Measurements from ENCODE around the gene FBXO36. TPM values are rescaled to one million over a fixed set of nuclear protein-coding genes. Genes with fewer than 3 reads are reported as not detected.

The FBXO36 gene
- total RNA-seq, 4 donors from 2014 or later: 2.7 to 7.3 (median 4.2) TPM

DNA sequence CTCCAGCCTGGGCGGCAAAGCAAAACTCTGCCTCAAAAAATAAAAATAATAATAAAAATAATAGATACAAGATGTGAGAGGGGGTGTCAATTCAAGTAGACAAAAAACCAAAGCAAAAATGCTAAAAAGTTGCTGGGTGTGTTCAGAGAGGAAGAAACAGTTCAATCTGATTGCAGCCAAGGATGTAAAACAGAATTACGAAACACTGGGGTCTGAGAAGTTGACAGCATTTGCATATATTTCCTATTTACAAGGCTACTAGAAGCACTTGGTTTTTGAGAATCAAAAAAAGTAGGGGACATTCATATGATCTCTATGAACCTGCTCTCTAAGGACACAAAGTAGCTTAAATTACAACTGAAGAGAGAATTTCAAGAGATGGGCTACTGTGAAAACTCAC, 8.1 kb upstream of the FBXO36 start:
- no peaks in the 10 kb centered on the region for H3K27me3 ChIP-seq
- H3K4me3 ChIP-seq: no peak overlapping the region
- DNase-seq (ENCODE audit: low spot score in 2 of 2): no peak
- H3K36me3 ChIP-seq: peaks cover 0 to 9% (median 0%) of the 10 kb centered on the region in 3 donors
- H3K27ac ChIP-seq: no peak overlapping the region
- 77 to 85% methylated on average over 2 of the region's 2 CpGs for WGBS, 2 donors
- H3K4me1 ChIP-seq: peaks cover 0 to 79% (median 24%) of the 10 kb centered on the region in 4 donors
- TF ChIP-seq, protein P1, sequence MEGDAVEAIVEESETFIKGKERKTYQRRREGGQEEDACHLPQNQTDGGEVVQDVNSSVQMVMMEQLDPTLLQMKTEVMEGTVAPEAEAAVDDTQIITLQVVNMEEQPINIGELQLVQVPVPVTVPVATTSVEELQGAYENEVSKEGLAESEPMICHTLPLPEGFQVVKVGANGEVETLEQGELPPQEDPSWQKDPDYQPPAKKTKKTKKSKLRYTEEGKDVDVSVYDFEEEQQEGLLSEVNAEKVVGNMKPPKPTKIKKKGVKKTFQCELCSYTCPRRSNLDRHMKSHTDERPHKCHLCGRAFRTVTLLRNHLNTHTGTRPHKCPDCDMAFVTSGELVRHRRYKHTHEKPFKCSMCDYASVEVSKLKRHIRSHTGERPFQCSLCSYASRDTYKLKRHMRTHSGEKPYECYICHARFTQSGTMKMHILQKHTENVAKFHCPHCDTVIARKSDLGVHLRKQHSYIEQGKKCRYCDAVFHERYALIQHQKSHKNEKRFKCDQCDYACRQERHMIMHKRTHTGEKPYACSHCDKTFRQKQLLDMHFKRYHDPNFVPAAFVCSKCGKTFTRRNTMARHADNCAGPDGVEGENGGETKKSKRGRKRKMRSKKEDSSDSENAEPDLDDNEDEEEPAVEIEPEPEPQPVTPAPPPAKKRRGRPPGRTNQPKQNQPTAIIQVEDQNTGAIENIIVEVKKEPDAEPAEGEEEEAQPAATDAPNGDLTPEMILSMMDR (IDR thresholded peaks at IDR 0.05): no peak
- no peak for TF ChIP-seq POLR2A (IDR thresholded peaks at IDR 0.05)
- TF ChIP-seq EP300 (IDR thresholded peaks at IDR 0.05): no peak
- no peaks in the 10 kb centered on the region for H3K9me3 ChIP-seq

DNA sequence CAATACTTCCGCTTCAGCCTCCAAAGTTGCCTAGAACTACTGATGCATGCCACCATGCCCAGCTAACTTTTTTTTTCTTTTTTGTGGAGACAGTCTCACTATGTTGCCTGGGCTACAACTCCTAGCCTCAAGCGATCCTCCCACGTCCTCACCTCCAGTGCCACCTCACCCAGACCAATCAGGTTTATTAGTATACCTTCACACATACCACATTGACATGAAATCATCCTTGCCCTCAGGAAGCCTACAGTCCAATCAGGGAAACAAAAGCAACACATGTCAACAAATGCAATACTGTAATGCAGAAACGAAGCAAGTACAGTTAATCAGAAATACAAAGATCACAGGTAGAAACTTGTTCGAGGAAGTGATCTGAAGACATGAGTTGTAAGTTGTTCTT, 4.5 kb upstream of the FBXO36 start:
- Histone ChIP-seq H3K9me3 (no peaks in the 10 kb centered on the region), H3K36me3 (peaks cover 0 to 9% (median 0%) of the 10 kb centered on the region in 3 donors), H3K4me3 (no peak overlapping the region), H3K27ac (no peak overlapping the region), H3K4me1 (peaks cover 0 to 57% (median 23%) of the 10 kb centered on the region in 4 donors), H3K27me3 (no peaks in the 10 kb centered on the region)
- no peak for DNase-seq (ENCODE audit: low spot score in 2 of 2)
- WGBS, 2 donors: 92 to 95% methylated on average over 5 of the region's 5 CpGs
- TF ChIP-seq EP300 (IDR thresholded peaks at IDR 0.05) (no peak), POLR2A (IDR thresholded peaks at IDR 0.05) (no peak)
- TF ChIP-seq, protein P1 (IDR thresholded peaks at IDR 0.05): no peak

GRCh38 chr2:229920011-229920641, 2.2 kb upstream of the FBXO36 start:
- H3K27me3 ChIP-seq: no peaks in the 10 kb centered on the region
- peaks cover 0 to 44% (median 18%) of the 10 kb centered on the region in 4 donors for H3K4me1 ChIP-seq
- H3K9me3 ChIP-seq: no peaks in the 10 kb centered on the region
- 2 to 10% methylated on average over 20 of the region's 20 CpGs for WGBS, 2 donors
- peak overlapping the region; percentile 94 to 99 (median 95) for H3K27ac ChIP-seq
- TF ChIP-seq, protein P1 (IDR thresholded peaks at IDR 0.05): no peak
- no peak for TF ChIP-seq POLR2A (IDR thresholded peaks at IDR 0.05)
- no peak for TF ChIP-seq EP300 (IDR thresholded peaks at IDR 0.05)
- peak overlapping the region; percentile 69 to 97 (median 96) for H3K4me3 ChIP-seq
- H3K36me3 ChIP-seq: peaks cover 0 to 9% (median 0%) of the 10 kb centered on the region in 3 donors
- no peak for DNase-seq (ENCODE audit: low spot score in 2 of 2)

DNA sequence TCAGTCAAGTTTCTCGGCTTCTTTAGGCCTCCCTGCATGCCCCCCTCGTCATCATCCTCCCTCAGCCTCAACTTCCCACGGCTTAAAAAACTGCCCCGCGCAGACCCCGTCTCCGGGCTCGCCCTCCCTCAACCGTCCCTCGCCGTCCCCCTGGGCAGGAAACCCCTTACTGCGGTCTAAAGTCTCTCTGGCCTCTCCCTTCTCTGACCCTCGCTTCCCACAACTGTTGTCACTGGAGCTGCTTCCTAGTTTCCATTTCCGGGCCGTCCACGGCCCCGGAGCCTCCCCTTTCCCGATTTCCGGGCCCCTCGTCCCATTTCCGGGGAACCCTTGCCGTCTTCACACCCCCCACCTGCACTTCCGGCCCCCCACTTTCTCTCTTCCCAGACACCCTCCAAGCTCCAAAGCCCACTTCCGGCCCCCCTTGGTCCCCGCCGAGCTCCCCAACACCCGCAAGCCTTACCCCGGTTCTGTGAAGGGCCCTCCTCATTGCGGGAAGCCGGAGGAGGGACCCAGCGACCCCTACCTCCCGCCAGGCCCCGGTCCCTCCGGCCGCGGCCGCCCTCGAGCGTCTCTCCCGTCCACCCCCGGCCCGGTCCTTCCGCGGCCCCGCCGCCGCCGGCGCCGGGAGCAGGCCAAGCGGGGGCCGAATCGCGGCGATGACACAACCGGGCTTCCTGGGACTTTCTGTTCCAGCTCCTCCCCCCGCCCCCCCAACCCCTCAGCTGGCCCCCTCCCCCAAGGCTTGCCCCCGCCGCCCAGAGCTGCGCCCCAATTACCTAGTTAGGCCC, 1.0 kb upstream of the FBXO36 start:
- Histone ChIP-seq H3K4me1 (peaks cover 0 to 37% (median 18%) of the 10 kb centered on the region in 4 donors), H3K36me3 (peaks cover 0 to 9% (median 0%) of the 10 kb centered on the region in 3 donors), H3K4me3 (peak overlapping the region; percentile 69 to 97 (median 96)), H3K27me3 (no peaks in the 10 kb centered on the region), H3K9me3 (no peaks in the 10 kb centered on the region), H3K27ac (peak overlapping the region; percentile 94 to 99 (median 95))
- TF ChIP-seq EP300 (IDR thresholded peaks at IDR 0.05) (peak in 1 of 2 donors; percentile 38), POLR2A (IDR thresholded peaks at IDR 0.05) (peak in 1 of 2 donors; percentile 20)
- TF ChIP-seq, protein P1 (IDR thresholded peaks at IDR 0.05): no peak
- peak; percentile 38 to 51 for DNase-seq (ENCODE audit: low spot score in 2 of 2)
- WGBS, 2 donors: 0 to 1% methylated on average over 35 to 43 of the region's 60 CpGs
